ENCODE data around the gene DDX20.

The DDX20 gene

DNA sequence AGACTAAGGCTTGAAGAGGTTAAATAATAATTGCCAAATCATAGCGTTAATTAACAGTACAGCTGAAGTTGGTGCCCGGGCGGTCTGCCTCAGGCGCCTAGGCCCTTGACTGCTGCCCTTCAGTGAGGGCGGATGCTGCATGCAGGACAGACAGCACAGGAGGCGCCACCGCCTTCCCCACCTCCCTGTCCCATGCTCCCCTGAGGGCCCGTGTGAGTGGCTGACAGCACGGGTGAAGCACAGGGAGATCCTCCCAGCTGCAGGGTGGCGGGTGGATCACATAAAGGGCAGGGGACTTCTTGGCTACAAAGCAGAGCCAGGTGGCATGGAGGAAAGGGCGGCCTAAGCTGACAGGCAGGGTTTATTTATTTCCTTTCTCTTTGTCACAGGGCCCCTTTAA is 49.1 kb downstream of the DDX20 start:
- in situ Hi-C loops (cut with MboI; ENCODE audit: low pct_unique_long_range_greater_than_20kb, low sequenced_read_pairs, unreplicated experiment): no loop called here
- DNase-seq (ENCODE audit: low spot score): no peak

DNA sequence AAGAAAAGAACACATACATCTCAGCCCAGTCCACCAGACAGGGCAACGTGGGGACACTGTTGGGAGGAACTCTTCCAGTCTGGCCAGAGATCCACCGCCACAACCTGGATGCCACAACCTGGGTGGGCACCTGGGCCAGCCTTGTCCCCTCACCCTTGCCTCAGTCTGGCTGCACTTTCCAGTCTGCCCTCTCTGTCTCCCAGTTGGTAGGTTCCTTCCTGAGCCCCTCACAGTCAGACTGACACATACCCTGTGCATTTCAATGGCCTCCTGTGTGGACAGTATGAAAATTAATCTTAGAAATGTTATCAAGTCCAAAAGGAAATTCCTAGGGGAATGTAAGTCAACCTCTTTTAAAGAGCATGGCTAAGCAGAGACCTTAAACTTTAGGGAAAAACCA is 49.5 kb downstream of the DDX20 start:
- TF ChIP-seq, protein P1, sequence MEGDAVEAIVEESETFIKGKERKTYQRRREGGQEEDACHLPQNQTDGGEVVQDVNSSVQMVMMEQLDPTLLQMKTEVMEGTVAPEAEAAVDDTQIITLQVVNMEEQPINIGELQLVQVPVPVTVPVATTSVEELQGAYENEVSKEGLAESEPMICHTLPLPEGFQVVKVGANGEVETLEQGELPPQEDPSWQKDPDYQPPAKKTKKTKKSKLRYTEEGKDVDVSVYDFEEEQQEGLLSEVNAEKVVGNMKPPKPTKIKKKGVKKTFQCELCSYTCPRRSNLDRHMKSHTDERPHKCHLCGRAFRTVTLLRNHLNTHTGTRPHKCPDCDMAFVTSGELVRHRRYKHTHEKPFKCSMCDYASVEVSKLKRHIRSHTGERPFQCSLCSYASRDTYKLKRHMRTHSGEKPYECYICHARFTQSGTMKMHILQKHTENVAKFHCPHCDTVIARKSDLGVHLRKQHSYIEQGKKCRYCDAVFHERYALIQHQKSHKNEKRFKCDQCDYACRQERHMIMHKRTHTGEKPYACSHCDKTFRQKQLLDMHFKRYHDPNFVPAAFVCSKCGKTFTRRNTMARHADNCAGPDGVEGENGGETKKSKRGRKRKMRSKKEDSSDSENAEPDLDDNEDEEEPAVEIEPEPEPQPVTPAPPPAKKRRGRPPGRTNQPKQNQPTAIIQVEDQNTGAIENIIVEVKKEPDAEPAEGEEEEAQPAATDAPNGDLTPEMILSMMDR (IDR thresholded peaks at IDR 0.05; ENCODE audit: extremely low read depth, insufficient read depth, missing control alignments): no peak
- no peak for DNase-seq (ENCODE audit: low spot score)
- in situ Hi-C loops (cut with MboI; ENCODE audit: low pct_unique_long_range_greater_than_20kb, low sequenced_read_pairs, unreplicated experiment): no loop called here

More for the DNA sequence above, 49.1 kb downstream of the DDX20 start:
- TF ChIP-seq, protein P1 (IDR thresholded peaks at IDR 0.05; ENCODE audit: extremely low read depth, insufficient read depth, missing control alignments): no peak

DNA sequence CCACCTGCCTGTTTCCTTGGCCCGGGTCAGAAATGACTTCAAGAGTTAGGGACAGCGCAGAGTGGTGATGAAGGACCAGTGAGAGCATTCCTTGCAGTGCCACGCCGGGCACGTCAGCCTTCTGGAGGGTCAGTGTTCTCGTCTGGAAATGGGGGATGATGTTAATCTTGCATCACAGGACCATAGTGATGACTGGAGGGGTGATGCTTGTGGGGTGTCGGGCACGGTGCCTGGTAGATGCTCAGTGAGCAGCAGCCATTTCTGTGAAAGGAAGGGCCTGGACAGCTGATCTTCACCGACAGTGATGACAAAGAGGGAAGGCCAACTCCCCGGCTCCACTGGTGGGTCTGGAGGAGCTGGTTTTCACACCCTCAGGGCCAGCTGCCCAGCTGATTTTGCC is 56.2 kb downstream of the DDX20 start:
- TF ChIP-seq, protein P1 (IDR thresholded peaks at IDR 0.05; ENCODE audit: extremely low read depth, insufficient read depth, missing control alignments): no peak
- DNase-seq (ENCODE audit: low spot score): no peak
- in situ Hi-C loops (cut with MboI; ENCODE audit: low pct_unique_long_range_greater_than_20kb, low sequenced_read_pairs, unreplicated experiment): no loop called here

DNA sequence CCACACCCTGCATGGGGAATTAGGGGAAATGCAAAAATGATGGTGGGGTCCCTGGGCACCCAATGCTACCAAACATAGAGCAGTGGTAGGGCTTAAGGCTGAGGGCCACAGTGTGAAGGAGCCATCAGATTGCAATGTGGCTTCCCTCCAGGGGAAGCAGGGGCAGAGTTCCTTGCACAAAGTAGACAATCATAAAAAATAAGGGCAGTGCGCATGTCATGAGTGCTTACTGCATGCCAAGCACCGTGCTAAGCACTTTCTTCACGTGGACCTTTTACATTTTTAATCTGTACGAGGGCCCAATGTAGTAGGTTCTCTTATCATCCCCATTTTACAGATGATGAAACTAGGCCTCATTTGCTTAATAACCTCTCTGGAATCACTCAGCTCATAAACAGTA is 56.6 kb downstream of the DDX20 start:
- TF ChIP-seq, protein P1 (IDR thresholded peaks at IDR 0.05; ENCODE audit: extremely low read depth, insufficient read depth, missing control alignments): no peak
- in situ Hi-C loops (cut with MboI; ENCODE audit: low pct_unique_long_range_greater_than_20kb, low sequenced_read_pairs, unreplicated experiment): no loop called here
- no peak for DNase-seq (ENCODE audit: low spot score)

DNA sequence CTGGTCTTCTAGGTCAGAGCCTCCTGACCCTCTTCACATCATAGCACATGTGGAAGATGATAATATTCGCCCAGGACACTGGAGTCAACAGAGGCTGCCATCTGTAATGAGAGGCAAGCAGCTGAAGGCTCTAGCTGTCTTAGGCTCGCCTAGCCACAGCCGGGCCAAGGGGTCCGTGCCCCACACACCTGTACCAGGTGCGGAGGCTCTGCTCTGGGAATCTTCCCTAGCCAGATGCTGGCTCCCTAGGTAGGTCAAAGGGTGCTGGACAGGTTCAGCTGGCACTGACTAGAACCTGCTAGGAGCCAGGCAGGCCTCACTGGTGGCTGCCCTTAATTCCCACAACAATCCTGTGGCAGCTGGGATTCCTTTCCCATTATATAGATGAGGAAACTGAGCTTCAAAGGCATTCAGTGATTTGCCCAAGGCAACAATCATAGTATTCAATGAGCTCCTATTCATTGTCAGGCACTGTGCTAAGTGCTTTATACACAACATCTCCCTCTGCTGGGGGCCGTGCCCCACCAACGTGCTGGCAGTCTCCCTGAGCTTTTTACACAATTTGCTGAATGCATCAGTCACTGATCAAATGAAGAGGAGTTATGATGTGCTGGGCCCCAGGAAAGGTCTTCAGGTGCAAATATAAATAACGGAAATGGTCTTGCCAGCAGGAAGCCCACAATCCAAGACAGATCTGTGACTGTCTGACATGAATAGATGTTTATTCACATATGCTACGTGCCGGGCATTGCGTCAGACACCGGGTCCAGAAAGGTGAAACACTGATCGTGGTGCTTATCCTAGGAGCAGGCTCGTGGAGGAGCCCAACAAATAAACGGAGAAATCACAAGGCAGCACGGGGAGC is 58.0 kb downstream of the DDX20 start:
- TF ChIP-seq, protein P1 (IDR thresholded peaks at IDR 0.05; ENCODE audit: extremely low read depth, insufficient read depth, missing control alignments): no peak
- DNase-seq (ENCODE audit: low spot score): no peak
- in situ Hi-C loops (cut with MboI; ENCODE audit: low pct_unique_long_range_greater_than_20kb, low sequenced_read_pairs, unreplicated experiment): no loop called here

DNA sequence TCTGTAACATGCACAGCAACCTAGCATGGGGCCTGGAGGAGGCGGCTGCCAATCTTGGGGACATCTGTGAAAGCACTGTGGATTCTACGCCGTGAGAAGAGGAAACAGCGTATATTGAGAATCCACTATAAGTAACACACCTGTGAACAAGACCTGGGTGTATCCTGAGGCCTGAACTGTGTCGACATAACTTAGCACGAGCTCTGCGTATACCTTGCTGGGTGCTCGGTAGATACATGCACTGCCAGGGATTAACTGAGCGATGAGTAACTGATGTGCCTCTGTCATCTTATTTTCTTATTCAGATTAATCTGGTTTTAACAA is 58.6 kb downstream of the DDX20 start:
- in situ Hi-C loops (cut with MboI; ENCODE audit: low pct_unique_long_range_greater_than_20kb, low sequenced_read_pairs, unreplicated experiment): no loop called here
- TF ChIP-seq, protein P1 (IDR thresholded peaks at IDR 0.05; ENCODE audit: extremely low read depth, insufficient read depth, missing control alignments): no peak
- DNase-seq (ENCODE audit: low spot score): no peak

Measured in GM13977 (cell line).